HG02678 (cell line): Measurements from ENCODE around the gene CNGA4.
A peak's percentile ranks its signal among the peaks of the same experiment; 100 is the strongest.

ENCODE experiments used
- ATAC-seq: cut with Tn5 transposase; IDR thresholded peaks from one replicate; pipeline ENCODE4 v1.9.1; 2021; ENCODE audit warnings: mild to moderate bottlenecking, moderate library complexity; ENCODE audit not compliant: unreplicated experiment

Gene CNGA4

GRCh38 chr11:6238902-6239301 lies at the start of gene CNGA4:
Gene CNGA4, plus strand, starts transcription at chr11:6239089. Its CDS starts 118 bp downstream, at chr11:6239207.
- ATAC-seq = no peak

- no peak for ATAC-seq
Measured at GRCh38 chr11:6191742-6192141, 47.1 kb upstream of the CNGA4 start.

- ATAC-seq = no peak
Measured at GRCh38 chr11:6194065-6194581, 44.8 kb upstream of the CNGA4 start.

- no peak for ATAC-seq
Measured at GRCh38 chr11:6196396-6196795, 42.5 kb upstream of the CNGA4 start.

- ATAC-seq = no peak
Measured at GRCh38 chr11:6197466-6198200, 41.3 kb upstream of the CNGA4 start.

- ATAC-seq = no peak
Measured at GRCh38 chr11:6199174-6199810, 39.6 kb upstream of the CNGA4 start, which contains the start of gene OR52W1. Gene OR52W1, plus strand, starts transcription at chr11:6199224. Its CDS starts 0 bp downstream, at chr11:6199224.

- no peak for ATAC-seq
Measured at GRCh38 chr11:6200975-6201374, 37.9 kb upstream of the CNGA4 start.

GRCh38 chr11:6201481-6201880 lies 37.4 kb upstream of the CNGA4 start:
- no peak for ATAC-seq

- ATAC-seq = no peak
Measured at GRCh38 chr11:6202041-6202440, 36.8 kb upstream of the CNGA4 start.

GRCh38 chr11:6203327-6203726 lies 35.6 kb upstream of the CNGA4 start:
- ATAC-seq = peak; percentile 76

- no peak for ATAC-seq
Measured at GRCh38 chr11:6204706-6205105, 34.2 kb upstream of the CNGA4 start.

GRCh38 chr11:6205366-6205765 lies 33.5 kb upstream of the CNGA4 start, which contains the start of gene C11orf42:
Gene C11orf42, plus strand, starts transcription at chr11:6205557. Its CDS starts 59 bp downstream, at chr11:6205616.
- ATAC-seq = no peak

- ATAC-seq = no peak
Measured at GRCh38 chr11:6206456-6207180, 32.3 kb upstream of the CNGA4 start.

GRCh38 chr11:6209801-6210200 lies 29.1 kb upstream of the CNGA4 start:
- ATAC-seq = no peak

- no peak for ATAC-seq
Measured at GRCh38 chr11:6210274-6210955, 28.5 kb upstream of the CNGA4 start.

GRCh38 chr11:6214530-6214929 lies 24.4 kb upstream of the CNGA4 start:
- no peak for ATAC-seq

- no peak for ATAC-seq
Measured at GRCh38 chr11:6216501-6216900, 22.4 kb upstream of the CNGA4 start.

GRCh38 chr11:6217722-6218121 lies 21.2 kb upstream of the CNGA4 start:
- no peak for ATAC-seq

- ATAC-seq = no peak
Measured at GRCh38 chr11:6219359-6219758, 19.5 kb upstream of the CNGA4 start.

- no peak for ATAC-seq
Measured at GRCh38 chr11:6223854-6224253, 15.0 kb upstream of the CNGA4 start.

GRCh38 chr11:6224421-6224820 lies 14.5 kb upstream of the CNGA4 start:
- no peak for ATAC-seq
